ENCODE results near the gene PDIA2. TPM values are rescaled to one million over a fixed set of nuclear protein-coding genes. Genes with fewer than 3 reads are reported as not detected.
"Not testable (repeated sequence)": the region's sequence is repeated elsewhere in the genome, so short reads cannot be mapped to it uniquely, and the experiment has no call there.

PDIA2 gene
- total RNA-seq, 2 experiments from 2014 or later, result not detected

GRCh38 chr16:255183-255582, 27.8 kb upstream of the PDIA2 start:
- CTCF ChIA-PET, result interaction anchor here (1.0 to 3.2 kb wide), 3 partner anchors 10 to 148 kb away, joined by 3 to 12 read pairs (median 3); partner anchors contain the start of gene FAM234A
- no peaks in the 10 kb centered on the region for H3K9me3 Mint-ChIP-seq (ENCODE audit: low read depth)
- no peak for ATAC-seq
- H3K27me3 Mint-ChIP-seq, result no peaks in the 10 kb centered on the region
- no peak overlapping the region for H3K27ac Mint-ChIP-seq
- no peaks in the 10 kb centered on the region for H3K36me3 Mint-ChIP-seq
- H3K4me3 Mint-ChIP-seq, result no peak overlapping the region
- DNase-seq, result no peak
- peaks cover 23% of the 10 kb centered on the region for H3K4me1 Mint-ChIP-seq

- DNase-seq; H3K27ac Mint-ChIP-seq; H3K27me3 Mint-ChIP-seq; H3K9me3 Mint-ChIP-seq (ENCODE audit: low read depth); CTCF ChIA-PET; H3K36me3 Mint-ChIP-seq; H3K4me3 Mint-ChIP-seq; ATAC-seq: not testable (repeated sequence)
- H3K4me1 Mint-ChIP-seq, result peaks cover 14% of the 10 kb centered on the region
Observed at GRCh38 chr16:258091-258490, 24.9 kb upstream of the PDIA2 start.

- H3K27ac Mint-ChIP-seq, result no peak overlapping the region
- H3K4me3 Mint-ChIP-seq, result no peak overlapping the region
- CTCF ChIA-PET, result no interaction called here
- no peaks in the 10 kb centered on the region for H3K27me3 Mint-ChIP-seq
- no peaks in the 10 kb centered on the region for H3K36me3 Mint-ChIP-seq
- ATAC-seq, result no peak
- H3K4me1 Mint-ChIP-seq, result peaks cover 6% of the 10 kb centered on the region
- H3K9me3 Mint-ChIP-seq (ENCODE audit: low read depth), result no peaks in the 10 kb centered on the region
- no peak for DNase-seq
Observed at GRCh38 chr16:259226-259625, 23.7 kb upstream of the PDIA2 start.

- H3K27ac Mint-ChIP-seq, result no peak overlapping the region
- H3K9me3 Mint-ChIP-seq (ENCODE audit: low read depth), result no peaks in the 10 kb centered on the region
- CTCF ChIA-PET, result no interaction called here
- DNase-seq (no peak), ATAC-seq (no peak)
- no peaks in the 10 kb centered on the region for H3K36me3 Mint-ChIP-seq
- peaks cover 5% of the 10 kb centered on the region for H3K4me1 Mint-ChIP-seq
- no peaks in the 10 kb centered on the region for H3K27me3 Mint-ChIP-seq
- no peak overlapping the region for H3K4me3 Mint-ChIP-seq
Observed at GRCh38 chr16:259814-260253, 23.1 kb upstream of the PDIA2 start.

GRCh38 chr16:260326-260725, 22.6 kb upstream of the PDIA2 start:
- H3K27ac Mint-ChIP-seq, result no peak overlapping the region

GRCh38 chr16:261031-261691, 21.8 kb upstream of the PDIA2 start:
- Mint-ChIP-seq H3K27ac (no peak overlapping the region), H3K4me1 (peaks cover 5% of the 10 kb centered on the region), H3K27me3 (no peaks in the 10 kb centered on the region), H3K36me3 (no peaks in the 10 kb centered on the region), H3K4me3 (no peak overlapping the region), H3K9me3 (ENCODE audit: low read depth) (no peaks in the 10 kb centered on the region)
- CTCF ChIA-PET, result no interaction called here
- ATAC-seq, result no peak
- DNase-seq, result no peak

More at GRCh38 chr16:260326-260725, 22.6 kb upstream of the PDIA2 start:
- ATAC-seq, result no peak
- Mint-ChIP-seq H3K4me1 (peaks cover 5% of the 10 kb centered on the region), H3K9me3 (ENCODE audit: low read depth) (no peaks in the 10 kb centered on the region), H3K27me3 (no peaks in the 10 kb centered on the region), H3K36me3 (no peaks in the 10 kb centered on the region), H3K4me3 (no peak overlapping the region)
- DNase-seq, result no peak
- CTCF ChIA-PET, result no interaction called here

GRCh38 chr16:262121-262745, 20.7 kb upstream of the PDIA2 start:
- ATAC-seq, result no peak
- Mint-ChIP-seq H3K4me1 (peaks cover 5% of the 10 kb centered on the region), H3K4me3 (no peak overlapping the region), H3K27me3 (no peaks in the 10 kb centered on the region), H3K27ac (no peak overlapping the region), H3K9me3 (ENCODE audit: low read depth) (no peaks in the 10 kb centered on the region), H3K36me3 (no peaks in the 10 kb centered on the region)
- CTCF ChIA-PET, result no interaction called here
- no peak for DNase-seq

GRCh38 chr16:263182-263774, 19.7 kb upstream of the PDIA2 start:
- Mint-ChIP-seq H3K27me3 (no peaks in the 10 kb centered on the region), H3K36me3 (no peaks in the 10 kb centered on the region), H3K4me3 (no peak overlapping the region), H3K9me3 (ENCODE audit: low read depth) (peaks cover 2% of the 10 kb centered on the region), H3K4me1 (peaks cover 5% of the 10 kb centered on the region), H3K27ac (no peak overlapping the region)
- CTCF ChIA-PET, result no interaction called here
- ATAC-seq, result no peak
- no peak for DNase-seq

- no peak for DNase-seq
- H3K27me3 Mint-ChIP-seq, result no peaks in the 10 kb centered on the region
- H3K27ac Mint-ChIP-seq, result no peak overlapping the region
- H3K9me3 Mint-ChIP-seq (ENCODE audit: low read depth), result peaks cover 2% of the 10 kb centered on the region
- H3K36me3 Mint-ChIP-seq, result no peaks in the 10 kb centered on the region
- no peak for ATAC-seq
- H3K4me3 Mint-ChIP-seq, result no peak overlapping the region
- H3K4me1 Mint-ChIP-seq, result peaks cover 5% of the 10 kb centered on the region
- CTCF ChIA-PET, result no interaction called here
Observed at GRCh38 chr16:263944-264343, 19.0 kb upstream of the PDIA2 start.

- Mint-ChIP-seq H3K36me3 (no peaks in the 10 kb centered on the region), H3K27me3 (no peaks in the 10 kb centered on the region), H3K4me3 (no peak overlapping the region), H3K27ac (no peak overlapping the region), H3K4me1 (no peaks in the 10 kb centered on the region), H3K9me3 (ENCODE audit: low read depth) (peaks cover 2% of the 10 kb centered on the region)
- DNase-seq (no peak), ATAC-seq (no peak)
- CTCF ChIA-PET, result no interaction called here
Observed at GRCh38 chr16:264440-264951, 18.5 kb upstream of the PDIA2 start.

- DNase-seq (no peak), ATAC-seq (no peak)
- Mint-ChIP-seq H3K27me3 (no peaks in the 10 kb centered on the region), H3K36me3 (no peaks in the 10 kb centered on the region), H3K27ac (no peak overlapping the region), H3K4me3 (no peak overlapping the region), H3K4me1 (no peaks in the 10 kb centered on the region), H3K9me3 (ENCODE audit: low read depth) (peaks cover 2% of the 10 kb centered on the region)
- CTCF ChIA-PET, result interaction anchor here (0.9 kb wide), 1 partner anchor 10 kb away, joined by 3 read pairs; no protein-coding TSS in a partner anchor
Observed at GRCh38 chr16:265002-265529, 17.9 kb upstream of the PDIA2 start.

- Mint-ChIP-seq H3K9me3 (ENCODE audit: low read depth) (peaks cover 2% of the 10 kb centered on the region), H3K27ac (no peak overlapping the region), H3K4me1 (no peaks in the 10 kb centered on the region), H3K4me3 (no peak overlapping the region), H3K27me3 (no peaks in the 10 kb centered on the region), H3K36me3 (no peaks in the 10 kb centered on the region)
- DNase-seq, result no peak
- no peak for ATAC-seq
- CTCF ChIA-PET, result interaction anchor here (0.9 kb wide), 1 partner anchor 10 kb away, joined by 3 read pairs; no protein-coding TSS in a partner anchor
Observed at GRCh38 chr16:265711-266110, 17.3 kb upstream of the PDIA2 start.

- peaks cover 2% of the 10 kb centered on the region for H3K9me3 Mint-ChIP-seq (ENCODE audit: low read depth)
- ATAC-seq, result no peak
- CTCF ChIA-PET, result interaction anchor here (0.9 kb wide), 1 partner anchor 11 kb away, joined by 3 read pairs; no protein-coding TSS in a partner anchor
Observed at GRCh38 chr16:266258-267164, 16.5 kb upstream of the PDIA2 start.

More at GRCh38 chr16:266258-267164, 16.5 kb upstream of the PDIA2 start:
- Mint-ChIP-seq H3K27me3 (no peaks in the 10 kb centered on the region), H3K4me1 (no peaks in the 10 kb centered on the region), H3K36me3 (no peaks in the 10 kb centered on the region), H3K27ac (no peak overlapping the region), H3K4me3 (no peak overlapping the region)
- DNase-seq, result no peak
